Immature natural killer cell (primary cell): ENCODE results near the gene CMTM2. TPM values are rescaled to one million over a fixed set of nuclear protein-coding genes. Genes with fewer than 3 reads are reported as not detected.
"Not testable (repeated sequence)": the region's sequence is repeated elsewhere in the genome, so short reads cannot be mapped to it uniquely, and the experiment has no call there.

ENCODE experiments used
- DNase-seq, 3 donors: peaks; one replicate each; pipeline ENCODE4 v3.0.0; 2022; ENCODE audit warnings: mixed read lengths in 1 of 3
- H3K27ac Mint-ChIP-seq, 6 donors: one replicate each; pipeline ENCODE4 v1.8.0; 2020; ENCODE audit warnings: mixed read lengths in 6 of 6, mild to moderate bottlenecking in 5 of 6, inconsistent platforms in 4 of 6, moderate library complexity in 3 of 6
- H3K27me3 Mint-ChIP-seq, 3 donors: one replicate each; pipeline ENCODE4 v1.8.0; 2020 to 2021; ENCODE audit warnings: low read depth in 3 of 3, mild to moderate bottlenecking in 3 of 3, mixed read lengths in 3 of 3, moderate library complexity in 3 of 3, inconsistent platforms in 1 of 3
- H3K36me3 Mint-ChIP-seq, 3 donors: one replicate each; pipeline ENCODE4 v1.8.0; 2020; ENCODE audit warnings: mixed read lengths in 3 of 3, inconsistent platforms in 2 of 3, mild to moderate bottlenecking in 2 of 3
- H3K4me1 Mint-ChIP-seq, 2 donors: one replicate each; pipeline ENCODE4 v1.8.0; 2020; ENCODE audit warnings: inconsistent platforms in 2 of 2, mild to moderate bottlenecking in 2 of 2, mixed read lengths in 2 of 2, moderate library complexity in 1 of 2
- H3K4me3 Mint-ChIP-seq, 5 donors: one replicate each; pipeline ENCODE4 v1.8.0; 2020; ENCODE audit warnings: mild to moderate bottlenecking in 5 of 5, mixed read lengths in 5 of 5, inconsistent platforms in 3 of 5, moderate library complexity in 3 of 5
- H3K9me3 Mint-ChIP-seq, 6 donors: one replicate each; pipeline ENCODE4 v1.8.0; 2020; ENCODE audit warnings: mild to moderate bottlenecking in 6 of 6, mixed read lengths in 6 of 6, inconsistent platforms in 4 of 6, moderate library complexity in 3 of 6
- polyA plus RNA-seq, 3 donors: library from polyadenylated mRNA; unstranded; fragments of 300-500 nt; fragmentation: Illumina TruSeq; gene quantifications; one replicate each; pipeline ENCODE4 v1.2.3, GENCODE V29; 2021

Gene CMTM2
- polyA plus RNA-seq, 3 donors from 2014 or later, result 0.85 TPM; not detected in 2

GRCh38 chr16:66622863-66623262 is 43.6 kb downstream of the CMTM2 start:
- H3K27ac Mint-ChIP-seq, result no peak overlapping the region
- DNase-seq, result no peak
- no peaks in the 10 kb centered on the region for H3K9me3 Mint-ChIP-seq
- H3K4me3 Mint-ChIP-seq, result no peak overlapping the region
- H3K27me3 Mint-ChIP-seq, result peaks cover 0 to 2% (median 0%) of the 10 kb centered on the region in 3 donors
- no peaks in the 10 kb centered on the region for H3K4me1 Mint-ChIP-seq
- H3K36me3 Mint-ChIP-seq, result no peaks in the 10 kb centered on the region

GRCh38 chr16:66623755-66624154 is 44.5 kb downstream of the CMTM2 start:
- no peak overlapping the region for H3K4me3 Mint-ChIP-seq
- no peaks in the 10 kb centered on the region for H3K4me1 Mint-ChIP-seq
- DNase-seq, result no peak
- peaks cover 0 to 2% (median 0%) of the 10 kb centered on the region in 3 donors for H3K27me3 Mint-ChIP-seq
- no peaks in the 10 kb centered on the region for H3K36me3 Mint-ChIP-seq
- H3K9me3 Mint-ChIP-seq, result no peaks in the 10 kb centered on the region
- H3K27ac Mint-ChIP-seq, result peak overlapping the region in 1 of 6 donors; percentile 2

GRCh38 chr16:66627611-66628378 is 48.5 kb downstream of the CMTM2 start:
- not testable (repeated sequence) for DNase-seq, H3K27ac Mint-ChIP-seq, H3K9me3 Mint-ChIP-seq, H3K27me3 Mint-ChIP-seq, H3K4me1 Mint-ChIP-seq, H3K36me3 Mint-ChIP-seq, H3K4me3 Mint-ChIP-seq

GRCh38 chr16:66629856-66630255 is 50.6 kb downstream of the CMTM2 start:
- H3K9me3 Mint-ChIP-seq, result no peaks in the 10 kb centered on the region
- H3K27me3 Mint-ChIP-seq, result no peaks in the 10 kb centered on the region
- no peaks in the 10 kb centered on the region for H3K36me3 Mint-ChIP-seq
- H3K4me3 Mint-ChIP-seq, result no peak overlapping the region
- no peak overlapping the region for H3K27ac Mint-ChIP-seq
- H3K4me1 Mint-ChIP-seq, result no peaks in the 10 kb centered on the region
- DNase-seq, result no peak

GRCh38 chr16:66630561-66631260 is 51.4 kb downstream of the CMTM2 start:
- H3K9me3 Mint-ChIP-seq, H3K27me3 Mint-ChIP-seq, H3K27ac Mint-ChIP-seq, H3K4me1 Mint-ChIP-seq, H3K36me3 Mint-ChIP-seq, H3K4me3 Mint-ChIP-seq, DNase-seq: not testable (repeated sequence)

GRCh38 chr16:66631558-66631957 is 52.3 kb downstream of the CMTM2 start:
- not testable (repeated sequence) for H3K27me3 Mint-ChIP-seq, H3K9me3 Mint-ChIP-seq, H3K27ac Mint-ChIP-seq, DNase-seq, H3K4me1 Mint-ChIP-seq, H3K36me3 Mint-ChIP-seq, H3K4me3 Mint-ChIP-seq

- no peak for DNase-seq
- H3K4me1 Mint-ChIP-seq, result no peaks in the 10 kb centered on the region
- H3K9me3 Mint-ChIP-seq, result no peaks in the 10 kb centered on the region
- no peak overlapping the region for H3K27ac Mint-ChIP-seq
- peaks cover 0 to 7% (median 4%) of the 10 kb centered on the region in 3 donors for H3K27me3 Mint-ChIP-seq
- H3K4me3 Mint-ChIP-seq, result no peak overlapping the region
- H3K36me3 Mint-ChIP-seq, result no peaks in the 10 kb centered on the region
Measured at GRCh38 chr16:66634527-66635196, 55.4 kb downstream of the CMTM2 start.

- Mint-ChIP-seq H3K4me1 (no peaks in the 10 kb centered on the region), H3K27me3 (peaks cover 0 to 8% (median 5%) of the 10 kb centered on the region in 3 donors), H3K36me3 (no peaks in the 10 kb centered on the region), H3K27ac (no peak overlapping the region), H3K9me3 (no peaks in the 10 kb centered on the region), H3K4me3 (no peak overlapping the region)
- DNase-seq, result no peak
Measured at GRCh38 chr16:66635406-66635805, 56.1 kb downstream of the CMTM2 start.

- no peak for DNase-seq
- Mint-ChIP-seq H3K9me3 (no peaks in the 10 kb centered on the region), H3K4me1 (no peaks in the 10 kb centered on the region), H3K36me3 (no peaks in the 10 kb centered on the region), H3K27me3 (peaks cover 0 to 9% (median 5%) of the 10 kb centered on the region in 3 donors), H3K4me3 (no peak overlapping the region), H3K27ac (no peak overlapping the region)
Measured at GRCh38 chr16:66636199-66636598, 56.9 kb downstream of the CMTM2 start.

- H3K4me1 Mint-ChIP-seq, result no peaks in the 10 kb centered on the region
- no peak for DNase-seq
- H3K27me3 Mint-ChIP-seq, result peaks cover 0 to 9% (median 5%) of the 10 kb centered on the region in 3 donors
- H3K4me3 Mint-ChIP-seq, result no peak overlapping the region
- H3K27ac Mint-ChIP-seq, result no peak overlapping the region
- no peaks in the 10 kb centered on the region for H3K9me3 Mint-ChIP-seq
- no peaks in the 10 kb centered on the region for H3K36me3 Mint-ChIP-seq
Measured at GRCh38 chr16:66637806-66638205, 58.5 kb downstream of the CMTM2 start.

Other genes starting within 250 kb of the CMTM2 start
- gene CDH5, start 212.8 kb upstream of the CMTM2 start, polyA plus RNA-seq, result not detected
- gene BEAN1, start 152.2 kb upstream of the CMTM2 start, polyA plus RNA-seq, result under 1 TPM in 1 of 3 donors, not detected in 2; 0.32 TPM
- 10 to 100 TPM in 1 of 3 donors, 1 to 10 TPM in 2; 8.2 to 19.9 (median 9.8) TPM for gene TK2, start 29.3 kb upstream of the CMTM2 start, polyA plus RNA-seq
- 100 to 1,000 TPM; 226 to 318 (median 229) TPM for gene CKLF, start 26.9 kb upstream of the CMTM2 start, polyA plus RNA-seq
- gene CMTM1, start 13.0 kb upstream of the CMTM2 start, polyA plus RNA-seq, result 1 to 10 TPM; 1.1 to 3.1 (median 2.2) TPM
- 100 to 1,000 TPM in 2 of 3 donors, 10 to 100 TPM in 1; 83.5 to 145 (median 127) TPM for gene CMTM3, start 25.2 kb downstream of the CMTM2 start, polyA plus RNA-seq
- under 1 TPM in 1 of 3 donors, not detected in 2; 0.19 TPM for gene CMTM4, start 117.3 kb downstream of the CMTM2 start, polyA plus RNA-seq
- 10 to 100 TPM; 15.3 to 41.1 (median 16.6) TPM for gene DYNC1LI2, start 172.1 kb downstream of the CMTM2 start, polyA plus RNA-seq
- under 1 TPM in 1 of 3 donors, not detected in 2; 0.11 TPM for gene TERB1, start 222.1 kb downstream of the CMTM2 start, polyA plus RNA-seq